Endothelial cell of umbilical vein (primary cell): Measurements from ENCODE around the gene HOXB5. TPM values are rescaled to one million over a fixed set of nuclear protein-coding genes. Genes with fewer than 3 reads are reported as not detected.

Source experiments
- BruUV-seq: library from RNA; stranded (reverse); fragments of 400-500 nt; replicated peaks from 2 replicates; lab custom pipeline; 2021; lab: Mats Ljungman, UMichigan
- CTCF ChIA-PET: fragments of 300-600, 350-600 bp; sonication (Branson Sonifier 250); formaldehyde crosslinking; loops from one replicate; lab custom pipeline; 2021; ENCODE audit warnings: antibody characterized with exemption, inconsistent platforms; lab: Charles Lee
- POLR2A ChIA-PET: fragments of 300-600, 350-600 bp; sonication (Branson Sonifier 250); formaldehyde crosslinking; loops from one replicate; lab custom pipeline; 2021; ENCODE audit warnings: antibody characterized with exemption, inconsistent platforms; lab: Charles Lee
- DNase-seq: peaks from one replicate; pipeline ENCODE4 v3.0.0-alpha.2; 2011; ENCODE audit warnings: low read depth, low spot score
- FAIRE-seq: peaks from 2 replicates; lab custom pipeline; 2011; peaks lifted over from hg19 to GRCh38; lab: Jason Lieb, UNC
- H2AFZ ChIP-seq: 2 replicates; pipeline ENCODE4 v1.6.0; 2012; ENCODE audit warnings: low read depth, low read length, control low read depth, inconsistent platforms
- H3K27ac ChIP-seq: 2 replicates; pipeline ENCODE4 v1.5.1; 2011; ENCODE audit warnings: low read depth, mild to moderate bottlenecking, control low read depth, low read length, moderate library complexity; ENCODE audit not compliant: insufficient read depth
- H3K27me3 ChIP-seq, 2 experiments: 2 replicates each; pipeline versions ENCODE4 v1.6.0 to v1.6.1; 2011; ENCODE audit warnings: low read length in 2 of 2, mixed read lengths in 1 of 2; ENCODE audit not compliant: control insufficient read depth in 2 of 2, insufficient read depth in 2 of 2
- H3K36me3 ChIP-seq, 2 experiments: 2 replicates in 1 of 2; 3 replicates in 1 of 2; pipeline ENCODE4 v1.5.1; 2011; ENCODE audit warnings: low read length in 2 of 2, mild to moderate bottlenecking in 1 of 2, moderate library complexity in 1 of 2; ENCODE audit not compliant: control insufficient read depth in 2 of 2, insufficient read depth in 2 of 2; ENCODE audit errors: extremely low read depth in 1 of 2
- H3K4me1 ChIP-seq: 3 replicates; pipeline ENCODE4 v1.5.1; 2011; ENCODE audit warnings: mild to moderate bottlenecking, low read length; ENCODE audit not compliant: control insufficient read depth, insufficient read depth; ENCODE audit errors: extremely low read depth
- H3K4me2 ChIP-seq: 2 replicates; pipeline ENCODE4 v1.6.1; 2011; ENCODE audit warnings: low read length, control low read depth, mixed read lengths; ENCODE audit not compliant: insufficient read depth
- H3K4me3 ChIP-seq, 3 experiments: fragments of 200-600 bp in 1 of 3; sonication (generic), shearing (Covaris generic) in 1 of 3; replicated peaks in 1 of 3; 2 replicates each; pipeline ENCODE4 v1.5.1; 2011 to 2016; ENCODE audit warnings: control low read depth in 3 of 3, low read length in 3 of 3, mild to moderate bottlenecking in 2 of 3, inconsistent platforms in 1 of 3, low read depth in 1 of 3, moderate library complexity in 1 of 3; ENCODE audit not compliant: insufficient read depth in 1 of 3
- H3K79me2 ChIP-seq: 2 replicates; pipeline ENCODE4 v1.6.0; 2012; ENCODE audit warnings: low read length, inconsistent platforms; ENCODE audit not compliant: control insufficient read depth, insufficient read depth
- H3K9ac ChIP-seq: replicated peaks from 2 replicates; pipeline ENCODE3; 2011; ENCODE audit warnings: low read length, control low read depth; ENCODE audit not compliant: insufficient read depth; ENCODE audit errors: extremely low read depth
- H3K9me1 ChIP-seq: replicated peaks from 3 replicates; pipeline ENCODE4 v1.6.0; 2011; ENCODE audit warnings: mild to moderate bottlenecking, low read length; ENCODE audit not compliant: control insufficient read depth, insufficient read depth; ENCODE audit errors: extremely low read depth
- H3K9me3 ChIP-seq: replicated peaks from 2 replicates; pipeline ENCODE4 v1.5.1; 2012; ENCODE audit warnings: low read length, inconsistent platforms; ENCODE audit not compliant: control insufficient read depth, insufficient read depth
- H4K20me1 ChIP-seq: replicated peaks from 2 replicates; pipeline ENCODE3; 2011; ENCODE audit warnings: mild to moderate bottlenecking, low read length; ENCODE audit not compliant: control insufficient read depth, insufficient read depth; ENCODE audit errors: extremely low read depth
- EZH2 ChIP-seq: IDR thresholded peaks from 2 replicates; pipeline ENCODE4 v1.6.1; 2012; ENCODE audit warnings: borderline replicate concordance, low read depth, mild to moderate bottlenecking, moderate library complexity, low read length, inconsistent platforms; ENCODE audit not compliant: severe bottlenecking
- FOS ChIP-seq: IDR thresholded peaks from 2 replicates; pipeline ENCODE4 v1.6.1; 2011; ENCODE audit warnings: mild to moderate bottlenecking, low read length, moderate library complexity, borderline replicate concordance; ENCODE audit not compliant: insufficient read depth
- GATA2 ChIP-seq: IDR thresholded peaks from 2 replicates; pipeline ENCODE4 v1.7.0; 2011; ENCODE audit warnings: low read depth, mild to moderate bottlenecking, moderate library complexity, mixed read lengths, low read length; ENCODE audit not compliant: insufficient read length, insufficient read depth
- JUN ChIP-seq: IDR thresholded peaks from 2 replicates; pipeline ENCODE4 v1.6.1; 2011; ENCODE audit warnings: borderline replicate concordance, low read depth; ENCODE audit not compliant: insufficient read length, insufficient read depth
- MYC ChIP-seq: IDR thresholded peaks from one replicate; pipeline ENCODE4 v1.6.1; 2011; ENCODE audit warnings: mild to moderate bottlenecking, low read depth, low read length
- POLR2A ChIP-seq: IDR thresholded peaks from 2 replicates; pipeline ENCODE4 v1.6.1; 2012; ENCODE audit warnings: low read depth, mild to moderate bottlenecking, control low read depth, low read length
- POLR2AphosphoS5 ChIP-seq: IDR thresholded peaks from 2 replicates; pipeline ENCODE4 v1.6.1; 2012; ENCODE audit warnings: low read depth, mild to moderate bottlenecking, control low read depth, low read length, moderate library complexity; ENCODE audit not compliant: insufficient read depth
- dilution Hi-C: fragments of 300-500 bp; cut with MboI; formaldehyde crosslinking; loops from one replicate; pipeline ENCODE4 v1.15.0; 2019; ENCODE audit warnings: low sequenced_read_pairs; ENCODE audit not compliant: extremely low pct_ligation_motif_present
- intact Hi-C: fragments of 100-400 bp; cut with micrococcal nuclease; formaldehyde crosslinking; loops from one replicate; pipeline ENCODE4 v1.10.0; 2022
- polyA plus RNA-seq, 4 experiments: library from polyadenylated mRNA; depleted of rRNA in 3 of 4; stranded (reverse) in 3 of 4; unstranded in 1 of 4; fragments of >200 nt; gene quantifications; 2 replicates each; pipeline versions ENCODE4 v1.2.1 to v1.2.3, GENCODE V29; 2011 to 2012; ENCODE audit warnings: missing spikeins in 1 of 4
- total RNA-seq: library from RNA; stranded (reverse); gene quantifications from 2 replicates; pipeline ENCODE4 v1.2.3, GENCODE V29; 2021
- TF ChIP-seq, protein P1 (sequence below), 2 donors: IDR thresholded peaks; 1 replicate in 1 of 2; 2 replicates in 1 of 2; pipeline ENCODE4 v1.5.1; 2011; ENCODE audit warnings: low read length in 2 of 2, mild to moderate bottlenecking in 2 of 2, moderate library complexity in 2 of 2, control low read depth in 1 of 2, inconsistent platforms in 1 of 2, low read depth in 1 of 2; ENCODE audit not compliant: insufficient read depth in 1 of 2; ENCODE audit errors: extremely low read depth in 1 of 2
- TF ChIP-seq, protein P2 (sequence below): IDR thresholded peaks from 2 replicates; pipeline ENCODE4 v1.6.1; 2011; ENCODE audit not compliant: insufficient read depth, insufficient read length

Gene HOXB5
- total and polyA plus RNA-seq, 2 donors (not counting 3 experiments of a cell fraction or from before 2014, with no cell fraction given) = 2.0 to 8.5 TPM

DNA sequence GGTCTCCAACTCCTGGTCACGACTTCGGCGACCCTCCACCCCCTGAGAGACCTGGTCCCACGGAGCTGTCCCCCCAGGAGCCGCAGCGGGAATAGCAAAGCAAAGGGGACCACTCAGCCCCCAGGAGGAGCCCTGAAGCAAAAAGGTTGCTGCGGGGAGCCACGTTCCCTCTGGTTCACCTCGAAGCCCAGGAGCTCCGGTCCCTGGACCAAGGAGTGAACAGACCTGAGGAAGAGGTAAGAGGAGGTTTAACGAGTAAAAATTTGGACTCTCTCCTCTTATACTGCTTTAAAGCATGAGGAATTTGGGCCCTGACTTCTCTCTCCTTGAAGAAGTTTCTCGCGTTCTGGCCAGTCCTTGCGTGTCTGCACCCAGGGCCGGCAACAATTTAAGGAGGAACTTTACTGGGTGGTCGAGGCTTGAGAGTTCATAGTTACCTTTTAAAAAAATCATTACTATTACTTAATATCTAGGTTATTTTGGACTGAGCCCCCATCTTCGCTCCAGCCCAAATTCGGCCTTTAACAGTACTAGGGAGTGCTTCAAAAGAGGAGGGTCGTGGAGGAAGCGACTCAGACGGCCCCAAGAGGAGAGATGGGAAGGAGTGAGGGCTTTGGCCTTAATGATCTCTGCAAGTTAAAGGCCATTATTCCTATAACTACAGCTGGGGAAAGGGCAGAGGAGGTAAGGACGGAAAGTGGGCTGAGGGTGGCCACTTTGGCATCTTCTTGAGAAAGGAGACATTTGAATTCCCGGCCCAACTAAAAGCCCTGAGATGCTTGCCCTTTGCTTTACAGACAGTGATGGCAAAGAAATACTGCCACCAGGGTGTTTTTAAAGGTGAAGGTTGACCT, 49.5 kb upstream of the HOXB5 start:
- no TSS peak for BruUV-seq
- intact Hi-C loops = no loop called here
- H3K9ac ChIP-seq = no peak overlapping the region
- no peak overlapping the region for H3K4me3 ChIP-seq
- TF ChIP-seq, protein P1, sequence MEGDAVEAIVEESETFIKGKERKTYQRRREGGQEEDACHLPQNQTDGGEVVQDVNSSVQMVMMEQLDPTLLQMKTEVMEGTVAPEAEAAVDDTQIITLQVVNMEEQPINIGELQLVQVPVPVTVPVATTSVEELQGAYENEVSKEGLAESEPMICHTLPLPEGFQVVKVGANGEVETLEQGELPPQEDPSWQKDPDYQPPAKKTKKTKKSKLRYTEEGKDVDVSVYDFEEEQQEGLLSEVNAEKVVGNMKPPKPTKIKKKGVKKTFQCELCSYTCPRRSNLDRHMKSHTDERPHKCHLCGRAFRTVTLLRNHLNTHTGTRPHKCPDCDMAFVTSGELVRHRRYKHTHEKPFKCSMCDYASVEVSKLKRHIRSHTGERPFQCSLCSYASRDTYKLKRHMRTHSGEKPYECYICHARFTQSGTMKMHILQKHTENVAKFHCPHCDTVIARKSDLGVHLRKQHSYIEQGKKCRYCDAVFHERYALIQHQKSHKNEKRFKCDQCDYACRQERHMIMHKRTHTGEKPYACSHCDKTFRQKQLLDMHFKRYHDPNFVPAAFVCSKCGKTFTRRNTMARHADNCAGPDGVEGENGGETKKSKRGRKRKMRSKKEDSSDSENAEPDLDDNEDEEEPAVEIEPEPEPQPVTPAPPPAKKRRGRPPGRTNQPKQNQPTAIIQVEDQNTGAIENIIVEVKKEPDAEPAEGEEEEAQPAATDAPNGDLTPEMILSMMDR (IDR thresholded peaks at IDR 0.05; ENCODE audit: extremely low read depth in 1 of 2, insufficient read depth in 1 of 2, low read depth in 1 of 2, low read length in 2 of 2) = no peak
- TF ChIP-seq EZH2 (no peak), MYC (no peak), POLR2AphosphoS5 (no peak), FOS (no peak), JUN (no peak), POLR2A (no peak), GATA2 (no peak)
- TF ChIP-seq, protein P2, sequence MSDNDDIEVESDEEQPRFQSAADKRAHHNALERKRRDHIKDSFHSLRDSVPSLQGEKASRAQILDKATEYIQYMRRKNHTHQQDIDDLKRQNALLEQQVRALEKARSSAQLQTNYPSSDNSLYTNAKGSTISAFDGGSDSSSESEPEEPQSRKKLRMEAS = no peak
- dilution Hi-C loops = no loop called here
- H2AFZ ChIP-seq = no peak overlapping the region
- CTCF ChIA-PET = interaction anchor here (4.5 kb wide), 1 partner anchor 7 kb away, joined by 23 read pairs; no protein-coding TSS in a partner anchor
- POLR2A ChIA-PET = no interaction called here
- no peak for DNase-seq
- FAIRE-seq = no peak
- H3K9me1 ChIP-seq = no peaks in the 10 kb centered on the region
- no peaks in the 10 kb centered on the region for H3K9me3 ChIP-seq
- no peak overlapping the region for H3K27ac ChIP-seq
- H3K27me3 ChIP-seq = peaks cover 83 to 96% of the 10 kb centered on the region in 2 experiments
- H3K79me2 ChIP-seq = no peaks in the 10 kb centered on the region
- H3K36me3 ChIP-seq = no peaks in the 10 kb centered on the region
- H4K20me1 ChIP-seq = no peaks in the 10 kb centered on the region
- H3K4me2 ChIP-seq = no peak overlapping the region
- no peaks in the 10 kb centered on the region for H3K4me1 ChIP-seq
